HepG2 (cell line): ENCODE measurements around the gene TRAIP.

Experiments
- CHCHD3 ChIP-seq: sonication (generic); formaldehyde crosslinking; IDR thresholded peaks from 2 replicates; pipeline ENCODE4 v1.8.0; 2022; ENCODE audit warnings: mild to moderate bottlenecking, missing genetic modification reagents, moderate library complexity
- ETV6 ChIP-seq: sonication (generic); formaldehyde crosslinking; conservative IDR thresholded peaks from 2 replicates; pipeline ENCODE4 v1.4.0; 2020; ENCODE audit warnings: missing genetic modification reagents
- EZH2 ChIP-seq: conservative IDR thresholded peaks from 2 replicates; pipeline ENCODE4 v1.6.1; 2012; ENCODE audit warnings: mild to moderate bottlenecking, low read depth, low read length, moderate library complexity
- FOXP1 ChIP-seq, 2 experiments: fragments of 450-650 bp in 1 of 2; IDR thresholded peaks; 2 replicates each; pipeline ENCODE4 v1.6.1; 2017 to 2018; ENCODE audit warnings: antibody characterized with exemption in 1 of 2
- HMG20B ChIP-seq: conservative IDR thresholded peaks from 2 replicates; pipeline ENCODE4 v1.6.1; 2016; ENCODE audit warnings: missing genetic modification reagents, missing compliant biosample characterization
- MTA1 ChIP-seq: sonication (generic); formaldehyde crosslinking; IDR thresholded peaks from 2 replicates; pipeline ENCODE4 v1.4.0; 2020; ENCODE audit warnings: missing genetic modification reagents, mild to moderate bottlenecking, borderline replicate concordance
- POLR2A ChIP-seq, 2 experiments: IDR thresholded peaks; 2 replicates each; pipeline ENCODE4 v1.6.1; 2011; ENCODE audit warnings: low read depth in 2 of 2, low read length in 2 of 2, mild to moderate bottlenecking in 1 of 2, moderate library complexity in 1 of 2; ENCODE audit not compliant: insufficient read depth in 1 of 2
- POLR2AphosphoS5 ChIP-seq: IDR thresholded peaks from 2 replicates; pipeline ENCODE4 v1.6.1; 2012; ENCODE audit warnings: low read depth, low read length
- YEATS2 ChIP-seq: sonication (generic); formaldehyde crosslinking; IDR thresholded peaks from 2 replicates; pipeline ENCODE4 v1.4.0; 2020; ENCODE audit warnings: missing genetic modification reagents, borderline replicate concordance
- TF ChIP-seq, protein P1 (sequence below): sonication (generic); formaldehyde crosslinking; IDR thresholded peaks from 2 replicates; pipeline ENCODE4 v1.5.0; 2020; ENCODE audit warnings: mild to moderate bottlenecking, missing genetic modification reagents, moderate library complexity
- TF ChIP-seq, protein P2 (sequence below): IDR thresholded peaks from 2 replicates; pipeline ENCODE4 v1.6.1; 2012; ENCODE audit warnings: inconsistent platforms
- TF ChIP-seq, protein P3 (sequence below): sonication (generic); formaldehyde crosslinking; IDR thresholded peaks from 2 replicates; pipeline ENCODE4 v1.5.0; 2020; ENCODE audit warnings: mild to moderate bottlenecking, missing genetic modification reagents
- TF ChIP-seq, protein P4 (sequence below), 2 experiments: sonication (generic) in 1 of 2; formaldehyde crosslinking in 1 of 2; IDR thresholded peaks; 2 replicates each; pipeline versions ENCODE4 v1.5.1 to v1.6.1; 2011 to 2020; ENCODE audit warnings: borderline replicate concordance in 1 of 2, low read depth in 1 of 2, low read length in 1 of 2, mild to moderate bottlenecking in 1 of 2, missing genetic modification reagents in 1 of 2, moderate library complexity in 1 of 2

DNA sequence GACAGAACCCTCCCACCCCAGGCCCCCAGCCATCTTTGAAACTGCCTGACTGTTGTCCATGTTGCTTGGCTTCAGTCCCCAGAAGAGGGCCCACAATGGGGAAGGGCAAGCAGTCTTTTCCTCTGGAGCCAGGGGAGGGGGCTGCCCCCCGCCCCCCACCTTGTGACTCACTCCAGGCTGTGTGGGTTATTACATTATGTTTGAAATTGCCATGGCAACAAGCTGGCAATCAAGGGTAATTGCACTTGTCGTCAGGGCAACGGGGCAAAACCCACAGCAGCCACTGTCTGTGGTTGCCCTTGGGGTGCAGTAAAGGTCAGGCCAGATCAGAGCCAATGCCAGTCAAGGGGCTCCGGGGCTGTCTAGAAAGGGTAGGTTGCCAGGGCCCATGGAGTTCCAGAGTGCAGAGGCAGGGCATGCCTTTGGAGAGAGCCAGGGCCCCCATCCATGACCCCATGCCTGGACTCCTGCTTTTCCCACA, 16.5 kb upstream of the TRAIP start:
- TF ChIP-seq YEATS2 (CRISPR knock-in tag) (no peak), CHCHD3 (no peak), EZH2 (no peak), POLR2AphosphoS5 (no peak), MTA1 (CRISPR knock-in tag) (no peak), ETV6 (CRISPR knock-in tag) (no peak), HMG20B (CRISPR knock-in tag) (no peak), FOXP1 (IDR thresholded peaks at IDR 0.05) (no peak), FOXP1 (CRISPR knock-in tag; IDR thresholded peaks at IDR 0.05) (no peak), POLR2A (IDR thresholded peaks at IDR 0.05; ENCODE audit: insufficient read depth in 1 of 2, low read depth in 2 of 2, low read length in 2 of 2) (no peak)
- TF ChIP-seq, protein P1, sequence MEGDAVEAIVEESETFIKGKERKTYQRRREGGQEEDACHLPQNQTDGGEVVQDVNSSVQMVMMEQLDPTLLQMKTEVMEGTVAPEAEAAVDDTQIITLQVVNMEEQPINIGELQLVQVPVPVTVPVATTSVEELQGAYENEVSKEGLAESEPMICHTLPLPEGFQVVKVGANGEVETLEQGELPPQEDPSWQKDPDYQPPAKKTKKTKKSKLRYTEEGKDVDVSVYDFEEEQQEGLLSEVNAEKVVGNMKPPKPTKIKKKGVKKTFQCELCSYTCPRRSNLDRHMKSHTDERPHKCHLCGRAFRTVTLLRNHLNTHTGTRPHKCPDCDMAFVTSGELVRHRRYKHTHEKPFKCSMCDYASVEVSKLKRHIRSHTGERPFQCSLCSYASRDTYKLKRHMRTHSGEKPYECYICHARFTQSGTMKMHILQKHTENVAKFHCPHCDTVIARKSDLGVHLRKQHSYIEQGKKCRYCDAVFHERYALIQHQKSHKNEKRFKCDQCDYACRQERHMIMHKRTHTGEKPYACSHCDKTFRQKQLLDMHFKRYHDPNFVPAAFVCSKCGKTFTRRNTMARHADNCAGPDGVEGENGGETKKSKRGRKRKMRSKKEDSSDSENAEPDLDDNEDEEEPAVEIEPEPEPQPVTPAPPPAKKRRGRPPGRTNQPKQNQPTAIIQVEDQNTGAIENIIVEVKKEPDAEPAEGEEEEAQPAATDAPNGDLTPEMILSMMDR (CRISPR knock-in tag): no peak
- TF ChIP-seq, protein P2, sequence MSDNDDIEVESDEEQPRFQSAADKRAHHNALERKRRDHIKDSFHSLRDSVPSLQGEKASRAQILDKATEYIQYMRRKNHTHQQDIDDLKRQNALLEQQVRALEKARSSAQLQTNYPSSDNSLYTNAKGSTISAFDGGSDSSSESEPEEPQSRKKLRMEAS: no peak
- TF ChIP-seq, protein P3, sequence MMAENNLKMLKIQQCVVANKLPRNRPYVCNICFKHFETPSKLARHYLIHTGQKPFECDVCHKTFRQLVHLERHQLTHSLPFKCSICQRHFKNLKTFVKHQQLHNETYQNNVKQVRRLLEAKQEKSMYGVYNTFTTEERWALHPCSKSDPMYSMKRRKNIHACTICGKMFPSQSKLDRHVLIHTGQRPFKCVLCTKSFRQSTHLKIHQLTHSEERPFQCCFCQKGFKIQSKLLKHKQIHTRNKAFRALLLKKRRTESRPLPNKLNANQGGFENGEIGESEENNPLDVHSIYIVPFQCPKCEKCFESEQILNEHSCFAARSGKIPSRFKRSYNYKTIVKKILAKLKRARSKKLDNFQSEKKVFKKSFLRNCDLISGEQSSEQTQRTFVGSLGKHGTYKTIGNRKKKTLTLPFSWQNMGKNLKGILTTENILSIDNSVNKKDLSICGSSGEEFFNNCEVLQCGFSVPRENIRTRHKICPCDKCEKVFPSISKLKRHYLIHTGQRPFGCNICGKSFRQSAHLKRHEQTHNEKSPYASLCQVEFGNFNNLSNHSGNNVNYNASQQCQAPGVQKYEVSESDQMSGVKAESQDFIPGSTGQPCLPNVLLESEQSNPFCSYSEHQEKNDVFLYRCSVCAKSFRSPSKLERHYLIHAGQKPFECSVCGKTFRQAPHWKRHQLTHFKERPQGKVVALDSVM (CRISPR knock-in tag): no peak
- TF ChIP-seq, protein P4, sequence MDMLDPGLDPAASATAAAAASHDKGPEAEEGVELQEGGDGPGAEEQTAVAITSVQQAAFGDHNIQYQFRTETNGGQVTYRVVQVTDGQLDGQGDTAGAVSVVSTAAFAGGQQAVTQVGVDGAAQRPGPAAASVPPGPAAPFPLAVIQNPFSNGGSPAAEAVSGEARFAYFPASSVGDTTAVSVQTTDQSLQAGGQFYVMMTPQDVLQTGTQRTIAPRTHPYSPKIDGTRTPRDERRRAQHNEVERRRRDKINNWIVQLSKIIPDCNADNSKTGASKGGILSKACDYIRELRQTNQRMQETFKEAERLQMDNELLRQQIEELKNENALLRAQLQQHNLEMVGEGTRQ (IDR thresholded peaks at IDR 0.05; ENCODE audit: low read depth, low read length): no peak
- TF ChIP-seq, protein P4 (CRISPR knock-in tag; IDR thresholded peaks at IDR 0.05; ENCODE audit: borderline replicate concordance): no peak
